Kasumi-1 (cell line): ENCODE results near the gene UBE2D2.
"Not testable (repeated sequence)": the region's sequence is repeated elsewhere in the genome, so short reads cannot be mapped to it uniquely, and the experiment has no call there.

Source experiments
- DNase-seq, 2 experiments: peaks; one replicate each; lab custom pipeline; 2025; lab: John Stamatoyannopoulos, UW

The UBE2D2 gene

DNA sequence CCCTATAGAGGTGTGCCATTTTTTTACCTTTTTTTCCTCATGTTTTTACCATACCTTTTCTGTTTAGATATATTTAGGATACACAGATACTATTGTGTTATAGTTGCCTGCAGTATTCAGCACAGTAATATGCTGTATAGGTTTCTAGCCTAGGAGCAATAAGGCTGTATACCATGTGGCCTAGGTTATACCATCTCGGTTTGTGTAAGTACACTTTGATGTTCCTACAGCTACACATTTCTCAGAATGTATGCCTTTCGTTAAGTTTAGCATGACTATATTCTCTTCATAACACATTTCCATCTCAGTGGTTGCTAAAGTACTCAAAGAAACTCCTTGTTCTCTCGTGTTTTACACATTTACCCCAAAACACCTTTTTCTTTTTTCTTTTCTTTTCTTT is 23.0 kb downstream of the UBE2D2 start:
- no peak for DNase-seq

DNA sequence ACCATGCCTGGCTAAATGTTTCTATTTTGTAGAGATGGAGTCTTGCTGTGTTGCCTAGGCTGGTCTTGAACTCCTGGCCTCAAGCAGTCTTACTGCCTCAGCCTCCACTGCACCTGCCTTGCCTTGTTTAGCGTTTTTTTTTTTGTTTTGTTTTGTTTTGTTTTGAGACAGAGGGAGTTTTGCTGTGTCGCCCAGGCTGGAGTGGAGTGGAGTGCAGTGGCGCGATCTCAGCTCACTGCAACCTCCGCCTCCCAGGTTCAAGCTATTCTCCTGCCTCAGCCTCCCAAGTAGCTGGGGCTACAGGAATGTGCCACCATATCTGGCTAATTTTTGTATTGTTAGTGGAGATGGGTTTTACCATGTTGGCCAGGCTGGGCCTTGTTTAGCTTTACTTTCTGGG is 27.0 kb downstream of the UBE2D2 start:
- not testable (repeated sequence) for DNase-seq

DNA sequence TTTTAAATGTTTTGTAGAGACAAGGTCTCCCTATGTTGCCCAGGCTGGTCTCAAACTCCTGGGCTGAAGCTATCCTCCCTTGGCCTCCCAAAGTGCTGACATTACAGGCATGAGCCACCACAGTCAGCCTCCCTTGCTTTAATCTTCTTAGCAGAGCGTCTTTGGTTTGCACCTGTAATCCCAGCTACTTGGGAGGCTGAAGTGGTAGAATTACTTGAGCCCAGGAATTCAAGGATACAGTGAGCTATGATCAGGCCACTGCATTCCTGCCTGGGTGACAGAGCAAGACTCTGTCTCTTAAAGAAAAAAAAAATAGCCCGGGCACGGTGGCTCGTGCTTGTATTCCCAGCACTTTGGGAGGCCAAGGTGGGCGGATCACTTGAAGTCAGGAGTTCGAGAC is 27.8 kb downstream of the UBE2D2 start:
- DNase-seq: no peak

DNA sequence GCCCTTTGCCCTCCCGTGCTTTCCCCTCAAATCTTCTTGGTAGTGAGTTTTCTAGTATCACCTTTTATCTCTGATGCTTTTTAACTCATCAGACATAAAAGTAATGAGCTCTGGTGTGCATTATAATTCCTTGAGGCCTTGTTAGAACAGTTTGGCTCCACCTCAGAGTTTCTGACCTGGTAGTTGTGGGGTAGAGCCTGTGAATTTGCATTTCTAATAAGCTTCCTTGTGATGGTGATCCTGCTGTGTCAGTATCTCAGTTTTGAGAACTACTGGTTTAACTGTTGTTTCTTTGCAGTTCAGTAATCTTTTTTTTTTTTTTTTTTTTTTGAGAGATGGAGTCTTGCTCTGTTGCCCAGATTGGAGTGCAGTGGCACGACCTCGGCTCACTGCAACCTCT is 31.1 kb downstream of the UBE2D2 start:
- DNase-seq: no peak

DNA sequence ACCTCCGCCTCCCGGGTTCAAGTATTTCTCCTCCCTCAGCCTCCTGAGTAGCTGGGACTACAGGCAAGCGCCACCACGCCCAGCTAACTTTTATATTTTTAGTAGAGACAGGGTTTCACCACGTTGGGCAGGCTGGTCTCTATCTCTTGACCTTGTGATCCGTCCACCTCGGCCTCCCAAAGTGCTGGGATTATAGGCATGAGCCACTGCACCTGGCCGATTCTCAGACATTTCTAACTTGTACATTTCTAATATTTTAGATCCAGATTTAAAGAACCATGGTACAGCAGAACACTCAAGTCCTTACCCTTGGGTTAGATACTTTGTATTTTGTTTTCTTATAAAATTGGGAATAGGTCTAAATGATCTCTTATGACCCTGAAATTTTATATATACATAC is 31.9 kb downstream of the UBE2D2 start:
- not testable (repeated sequence) for DNase-seq

DNA sequence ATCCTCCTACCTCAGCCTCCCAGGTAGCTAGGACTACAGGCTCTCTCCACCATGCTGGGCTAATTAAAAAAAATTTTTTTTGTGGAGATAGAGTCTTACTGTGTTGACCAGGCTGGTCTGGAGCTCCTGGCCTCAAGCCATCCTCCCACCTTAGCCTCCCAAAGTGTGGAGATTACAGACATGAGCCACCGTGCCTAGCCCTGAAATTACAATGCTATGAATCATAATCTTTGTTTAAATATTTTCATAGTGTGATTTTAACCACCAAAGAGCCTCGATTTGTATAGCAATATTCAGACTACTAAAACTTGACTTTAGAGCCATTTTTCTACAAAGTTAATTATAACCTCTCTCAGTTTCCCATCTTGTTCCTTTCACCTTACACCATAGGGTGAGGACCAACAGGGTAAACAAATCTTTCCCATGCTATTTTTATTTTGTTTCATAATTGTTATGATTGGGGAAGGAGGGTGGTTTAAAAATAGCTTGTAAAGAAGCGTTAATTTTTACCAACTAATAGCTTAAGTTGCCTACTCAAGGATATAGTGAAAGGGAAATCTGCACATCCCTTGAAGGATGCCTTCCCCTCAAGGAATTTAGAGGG is 32.7 kb downstream of the UBE2D2 start:
- no peak for DNase-seq

DNA sequence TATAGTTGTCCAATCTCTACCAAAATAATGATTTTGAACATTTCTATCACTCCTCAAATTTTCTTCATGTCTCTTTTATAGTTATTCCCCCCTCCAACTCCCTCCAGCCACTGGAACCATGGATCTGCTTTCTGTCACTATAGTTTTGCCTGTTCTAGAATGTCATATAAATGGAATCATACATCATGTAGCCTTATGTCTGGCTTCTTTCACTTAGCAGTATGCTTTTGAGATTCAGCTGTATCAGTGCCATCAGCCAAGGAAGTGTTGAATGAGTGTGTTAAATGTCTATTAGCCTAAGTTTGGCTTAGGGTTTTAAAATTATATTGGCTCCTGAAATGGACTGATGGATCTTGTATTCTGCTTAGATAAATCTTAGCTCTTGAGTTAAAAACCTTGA is 36.0 kb downstream of the UBE2D2 start:
- DNase-seq: no peak

DNA sequence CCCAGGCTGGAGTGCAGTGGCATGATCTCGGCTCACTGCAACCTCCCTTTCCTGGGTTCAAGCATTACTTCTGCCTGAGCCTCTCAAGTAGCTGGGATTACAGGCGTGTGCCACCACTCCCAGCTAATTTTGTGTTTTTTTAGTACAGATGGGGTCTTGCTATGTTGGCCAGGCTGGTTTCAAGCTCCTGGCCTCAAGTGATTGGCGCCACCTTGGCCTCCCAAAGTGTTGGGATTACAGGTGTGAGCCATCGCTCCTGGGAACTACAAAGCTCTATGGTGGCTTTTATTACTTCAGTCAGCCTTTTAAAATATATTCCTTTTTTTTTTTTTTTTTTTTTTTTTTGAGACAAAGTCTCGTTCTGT is 37.4 kb downstream of the UBE2D2 start:
- not testable (repeated sequence) for DNase-seq

DNA sequence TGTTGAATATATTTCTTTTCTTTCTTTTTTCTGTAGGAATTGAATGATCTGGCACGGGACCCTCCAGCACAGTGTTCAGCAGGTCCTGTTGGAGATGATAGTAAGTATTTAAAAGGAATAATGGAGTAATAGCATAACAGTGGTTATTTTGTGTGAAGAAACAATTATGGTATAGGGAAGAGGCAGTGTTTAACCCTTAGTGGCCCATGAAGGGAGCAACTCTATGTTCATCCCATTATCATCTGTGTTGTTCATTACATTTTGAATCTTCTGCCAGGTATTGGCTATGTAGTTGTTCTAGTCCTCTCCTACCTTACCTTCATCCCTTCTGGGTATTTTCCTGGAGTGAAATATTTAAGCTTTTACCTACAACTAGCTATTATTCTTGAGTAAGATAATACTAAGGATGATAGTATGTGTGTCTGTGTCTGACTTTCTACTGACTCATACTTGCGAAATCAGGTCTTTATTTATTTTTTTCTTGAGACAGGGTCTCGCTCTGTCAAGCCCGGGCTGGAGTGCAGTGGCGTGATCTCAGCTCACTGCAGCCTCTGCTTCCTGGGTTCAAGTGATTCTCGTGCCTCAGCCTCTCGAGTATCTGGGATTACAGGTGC is 39.3 kb downstream of the UBE2D2 start:
- DNase-seq: no peak

DNA sequence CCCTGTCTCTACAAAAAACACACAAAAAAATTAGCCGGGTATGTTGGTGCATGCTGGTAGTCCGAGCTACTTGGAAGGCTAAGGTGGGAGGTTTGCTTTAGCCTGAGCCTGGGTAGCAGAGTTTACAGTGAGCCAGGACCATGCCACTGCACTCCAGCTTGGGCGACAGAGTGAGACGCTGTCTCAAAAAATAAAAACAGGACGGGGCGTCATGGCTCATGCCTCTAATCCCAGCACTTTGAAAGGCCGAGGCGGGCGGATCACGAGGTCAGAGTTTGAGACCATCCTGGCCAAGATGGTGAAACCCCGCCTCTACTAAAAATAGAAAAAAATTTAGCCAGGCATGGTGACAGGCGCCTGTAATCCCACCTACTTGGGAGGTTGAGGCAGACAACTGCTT is 40.3 kb downstream of the UBE2D2 start:
- DNase-seq: no peak

DNA sequence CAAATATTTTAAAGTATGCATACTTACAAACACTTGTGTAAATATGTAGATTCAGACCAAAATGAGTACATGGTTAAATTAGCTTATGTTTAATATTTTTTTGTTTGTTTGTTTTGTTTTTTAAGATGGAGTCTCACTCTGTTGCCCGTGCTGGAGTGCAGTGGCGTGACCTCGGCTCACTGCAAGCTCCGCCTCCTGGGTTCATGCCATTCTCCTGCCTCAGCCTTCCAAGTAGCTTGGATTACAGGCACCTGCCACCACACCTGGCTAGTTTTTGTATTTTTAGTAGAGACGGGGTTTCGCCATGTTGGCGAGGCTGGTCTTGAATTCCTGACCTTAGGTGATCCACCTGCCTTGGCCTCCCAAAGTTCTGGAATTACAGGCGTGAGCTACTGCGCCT is 40.8 kb downstream of the UBE2D2 start:
- not testable (repeated sequence) for DNase-seq

DNA sequence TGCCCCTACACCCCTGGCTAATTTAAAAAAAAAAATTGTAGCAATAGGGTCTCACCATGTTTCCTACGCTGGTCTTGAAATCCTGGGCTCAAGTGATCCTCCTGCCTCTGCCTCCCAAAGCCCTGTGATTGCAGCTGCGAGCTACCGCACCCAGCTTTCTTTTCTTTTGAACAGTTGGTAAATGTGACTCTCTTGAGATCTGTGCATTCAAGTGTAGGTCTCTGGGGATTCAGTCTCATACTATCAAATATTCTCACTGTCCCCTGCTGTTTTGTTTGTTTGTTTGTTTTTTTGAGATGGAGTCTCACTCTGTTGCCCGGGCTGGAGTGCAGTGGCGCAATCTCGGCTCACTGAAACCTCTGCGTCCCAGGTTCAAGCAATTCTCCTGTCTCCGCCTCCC is 44.7 kb downstream of the UBE2D2 start:
- no peak for DNase-seq

DNA sequence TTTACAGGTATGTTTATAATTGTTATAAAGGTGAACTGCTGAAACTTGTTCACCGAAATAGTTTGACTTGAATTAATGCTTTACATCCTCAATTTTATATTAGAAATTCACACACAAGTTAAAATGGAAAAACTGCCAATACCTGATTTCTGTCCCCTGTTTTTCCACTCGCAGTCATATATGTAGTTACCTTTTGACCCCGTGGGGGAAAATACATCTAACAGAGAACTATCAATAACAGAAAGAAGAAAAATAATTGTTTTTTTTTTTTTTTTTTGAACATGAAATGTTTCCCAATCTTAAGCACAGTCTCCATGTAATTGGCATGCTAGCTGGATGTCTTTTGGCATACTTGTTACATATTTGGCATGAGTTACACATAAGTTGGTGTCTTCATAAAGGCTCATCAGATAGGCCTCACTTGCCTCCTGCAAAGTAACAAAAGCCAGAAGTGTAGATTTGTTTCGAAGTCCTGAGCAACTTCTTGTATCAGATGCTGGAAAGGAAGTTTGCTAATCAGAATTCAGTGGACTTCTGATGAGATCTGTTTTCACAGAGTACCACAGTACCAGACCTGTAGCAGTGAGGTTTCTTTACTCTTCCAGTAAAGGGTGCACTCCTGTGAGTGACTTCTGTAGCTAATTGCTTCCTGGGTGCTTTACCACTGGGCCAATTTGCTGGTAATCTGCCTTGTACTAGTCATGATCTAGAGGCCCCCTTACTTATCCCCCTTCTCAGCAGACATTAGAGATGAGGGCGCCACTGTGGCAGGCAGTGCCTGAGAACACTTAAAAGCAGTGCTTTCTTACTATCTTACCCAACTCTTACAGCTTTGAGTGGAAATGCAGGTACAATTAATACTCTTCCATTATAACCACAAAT is 50.8 kb downstream of the UBE2D2 start:
- DNase-seq: no peak

DNA sequence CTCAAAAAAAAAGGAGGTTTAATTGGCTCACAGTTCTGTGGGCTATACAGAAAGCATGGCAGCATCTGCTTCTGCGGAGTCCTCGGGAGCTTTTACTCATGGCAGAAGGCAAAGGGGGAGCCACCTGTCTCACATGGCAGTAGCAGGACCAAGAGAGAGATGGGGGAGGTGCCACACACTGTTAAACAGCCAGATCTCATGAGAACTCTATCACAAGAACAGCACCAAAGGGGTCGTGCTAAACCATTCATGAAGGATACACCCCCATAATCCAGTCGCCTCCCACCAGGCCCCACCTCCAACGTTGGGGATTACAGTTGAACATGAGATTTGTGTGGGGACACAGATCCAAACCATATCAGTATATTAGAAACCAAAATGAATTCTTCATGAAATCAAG is 58.7 kb downstream of the UBE2D2 start:
- DNase-seq: no peak

DNA sequence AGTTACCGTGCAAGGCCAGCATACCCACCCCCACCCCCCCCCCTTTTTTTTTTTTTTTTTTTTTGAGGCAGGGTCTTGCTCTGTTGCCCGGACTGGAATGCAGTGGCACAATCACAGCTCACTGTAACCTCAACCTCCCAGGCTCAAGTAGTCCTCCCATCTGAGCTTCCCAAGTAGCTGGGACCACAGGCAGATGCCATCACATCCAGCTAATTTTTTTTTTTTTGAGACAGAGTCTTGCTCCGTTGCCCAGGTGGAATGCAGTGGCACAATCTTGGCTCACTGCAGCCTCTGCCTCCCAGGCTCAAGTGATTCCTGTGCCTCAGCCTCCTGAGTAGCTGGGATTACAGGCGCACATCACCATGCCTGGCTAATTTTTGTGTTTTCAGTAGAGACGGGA is 64.3 kb downstream of the UBE2D2 start:
- not testable (repeated sequence) for DNase-seq

DNA sequence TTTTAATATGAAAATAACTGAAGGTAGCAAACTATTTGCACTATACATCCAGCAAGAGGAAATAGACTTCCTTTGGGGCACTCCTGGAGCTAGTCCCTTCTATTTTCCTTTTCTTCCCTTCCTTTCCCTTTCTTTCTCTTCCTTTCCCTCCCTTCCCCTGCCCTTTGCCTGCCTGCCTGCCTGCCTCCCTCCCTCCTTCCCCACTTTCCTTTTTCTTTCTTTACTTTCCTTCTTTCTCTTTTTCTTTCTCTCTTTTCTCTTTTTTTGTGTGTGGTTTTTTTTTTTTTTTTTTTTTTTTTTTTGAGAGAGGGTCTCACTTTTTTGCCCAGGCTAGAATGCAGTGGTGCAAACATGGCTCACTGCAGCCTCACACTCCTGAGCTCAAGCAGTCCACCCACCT is 69.7 kb downstream of the UBE2D2 start:
- DNase-seq: no peak

DNA sequence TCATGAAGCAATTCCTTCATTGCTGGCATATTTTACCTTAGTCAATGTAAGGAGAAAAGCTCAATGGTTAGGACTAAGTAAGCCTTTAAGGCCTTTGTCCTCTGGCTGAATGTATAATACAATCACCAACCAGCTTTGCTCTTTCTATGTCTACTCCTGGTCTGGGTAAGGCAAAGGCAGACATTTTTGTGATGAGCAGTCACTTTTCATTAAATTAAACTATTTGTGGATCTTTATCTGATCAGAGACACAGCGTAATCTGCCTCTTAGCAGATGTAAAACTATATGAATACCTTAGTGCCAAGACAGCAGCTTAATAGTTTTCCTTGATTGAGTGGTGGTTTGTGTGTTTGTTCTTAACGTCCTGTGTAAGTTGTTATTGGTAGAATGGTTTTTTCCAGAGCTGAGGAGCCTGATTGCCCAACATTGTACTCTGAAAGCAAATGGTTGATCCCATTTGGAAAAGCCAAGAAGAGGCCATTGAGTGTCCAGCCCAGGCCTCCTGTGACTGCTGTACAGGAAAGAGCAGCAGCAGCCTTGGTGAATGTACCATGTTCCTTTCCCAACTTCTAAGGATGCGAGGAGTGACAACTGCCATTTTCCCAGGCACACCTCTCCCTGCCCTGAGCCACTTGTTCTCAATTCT is 70.5 kb downstream of the UBE2D2 start:
- DNase-seq: no peak

DNA sequence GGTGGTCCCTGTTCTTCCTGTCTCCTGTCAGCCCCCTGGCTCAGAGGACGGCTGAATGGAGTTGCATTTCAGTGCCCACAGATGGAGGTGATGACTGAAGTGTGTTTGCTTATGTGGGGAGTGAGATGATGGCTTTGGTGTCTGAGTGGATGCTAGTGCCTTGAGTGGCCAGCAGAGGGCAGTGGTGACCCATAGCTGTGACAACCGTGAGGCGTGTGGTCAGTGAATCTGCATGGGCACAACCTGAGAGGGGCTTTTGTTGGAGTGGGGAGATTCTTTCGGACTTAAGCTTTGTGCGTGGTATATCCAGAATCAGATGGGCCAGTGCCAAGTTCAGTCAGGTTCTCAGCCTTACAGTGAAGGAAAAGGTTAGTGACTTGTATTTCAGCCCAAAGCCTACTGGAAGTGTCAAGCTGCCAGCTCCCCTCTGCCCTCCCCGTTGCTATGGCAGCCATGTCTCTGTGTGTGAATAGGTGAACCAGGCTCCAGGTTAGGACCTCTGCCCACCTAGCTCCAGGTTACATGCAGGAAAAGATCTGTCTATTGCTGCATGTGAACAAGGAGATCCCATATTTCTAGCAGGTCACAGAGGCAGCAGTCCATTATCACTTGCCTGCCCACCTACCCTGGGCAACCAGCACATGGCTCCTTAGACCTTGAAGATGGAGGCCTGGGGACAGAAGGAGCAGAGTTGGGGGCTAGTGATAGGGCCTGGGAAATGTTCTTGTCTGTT is 72.3 kb downstream of the UBE2D2 start:
- peak; percentile 80 to 82 for DNase-seq

DNA sequence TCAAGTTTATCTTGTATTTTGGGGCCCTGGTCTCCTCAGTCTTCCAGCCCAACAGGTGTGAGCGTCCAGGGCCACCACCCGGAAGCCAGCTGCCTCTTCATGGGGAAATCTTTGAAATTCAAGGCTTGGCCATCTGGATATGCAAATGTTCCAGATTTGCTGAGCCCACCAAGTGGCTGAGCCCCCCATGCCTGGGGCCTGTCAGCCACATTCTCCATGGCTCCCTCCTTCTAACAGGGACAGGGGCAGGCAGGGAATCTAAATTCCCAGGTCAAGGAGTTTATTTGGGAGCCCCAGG is 72.8 kb downstream of the UBE2D2 start:
- no peak for DNase-seq

DNA sequence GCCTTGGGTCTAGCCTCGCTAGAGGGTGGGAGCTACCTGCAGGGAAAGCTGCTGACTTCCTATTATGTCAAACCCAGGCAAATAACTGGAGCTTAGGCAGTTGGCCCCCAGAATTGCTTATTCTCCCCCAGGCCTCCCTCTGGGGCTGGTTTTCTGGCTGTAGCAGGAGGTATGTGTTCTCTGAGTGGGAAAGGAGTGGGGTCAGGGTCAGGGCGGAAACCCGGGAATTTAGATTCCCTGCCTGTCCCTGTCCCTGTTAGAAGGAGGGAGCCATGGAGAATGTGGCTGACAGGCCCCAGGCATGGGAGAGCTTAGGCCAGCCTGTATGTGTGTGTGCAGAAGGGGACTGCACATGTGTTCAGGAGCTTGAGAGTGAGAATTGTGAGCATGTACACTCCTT is 73.4 kb downstream of the UBE2D2 start:
- no peak for DNase-seq

DNA sequence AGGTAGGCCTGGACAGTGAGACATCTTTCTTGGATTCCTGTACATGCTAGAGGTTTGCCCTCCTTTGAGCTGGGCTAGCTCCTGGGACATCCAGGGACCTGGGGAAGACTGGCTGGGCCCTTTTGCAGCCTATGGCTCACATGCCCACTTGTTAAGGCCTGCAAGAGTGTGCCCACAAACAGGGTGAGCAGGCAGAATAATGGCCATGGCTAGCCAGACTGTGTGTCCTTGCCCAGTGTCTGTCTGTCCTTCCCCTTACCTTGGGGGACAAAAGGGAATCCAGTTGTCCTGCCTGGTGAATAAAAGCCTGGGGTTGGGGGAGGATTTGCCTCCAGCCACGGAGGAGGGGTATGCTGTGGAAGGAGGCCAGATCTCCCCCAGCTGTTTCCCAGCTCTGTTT is 74.1 kb downstream of the UBE2D2 start:
- no peak for DNase-seq

DNA sequence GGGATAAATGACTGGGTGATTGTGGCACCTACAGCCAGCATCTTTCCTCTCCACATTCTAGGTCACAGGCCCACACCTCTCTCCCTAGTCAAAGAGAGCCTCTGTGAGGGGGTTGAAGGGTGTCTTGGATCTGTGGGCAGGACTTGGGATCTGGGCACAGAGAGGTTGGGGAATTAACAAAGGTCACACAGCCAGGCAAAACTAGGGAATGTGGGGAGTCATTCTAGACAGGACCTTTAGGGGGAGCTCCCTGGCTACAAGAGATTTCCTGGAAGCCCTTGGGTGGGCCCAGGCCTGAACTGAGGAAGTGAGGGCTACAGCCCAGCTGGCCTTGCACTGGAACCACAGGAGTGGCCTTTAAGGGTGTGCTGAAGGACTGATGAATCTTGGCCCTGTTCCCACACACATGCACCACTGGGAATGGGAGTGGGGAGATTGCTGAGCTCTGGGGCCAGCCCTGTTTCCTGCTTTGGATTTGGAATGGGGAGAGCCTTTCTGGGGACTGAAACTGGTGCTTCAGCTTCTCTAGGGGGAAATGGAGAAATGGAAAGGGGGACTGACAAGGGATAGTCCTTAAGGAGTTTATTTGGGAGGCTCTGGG is 74.6 kb downstream of the UBE2D2 start:
- DNase-seq: peak; percentile 46 to 50
